Measurements from ENCODE around the gene MED13L.
"Not testable (repeated sequence)": the region's sequence is repeated elsewhere in the genome, so short reads cannot be mapped to it uniquely, and the experiment has no call there.

MED13L gene

DNA sequence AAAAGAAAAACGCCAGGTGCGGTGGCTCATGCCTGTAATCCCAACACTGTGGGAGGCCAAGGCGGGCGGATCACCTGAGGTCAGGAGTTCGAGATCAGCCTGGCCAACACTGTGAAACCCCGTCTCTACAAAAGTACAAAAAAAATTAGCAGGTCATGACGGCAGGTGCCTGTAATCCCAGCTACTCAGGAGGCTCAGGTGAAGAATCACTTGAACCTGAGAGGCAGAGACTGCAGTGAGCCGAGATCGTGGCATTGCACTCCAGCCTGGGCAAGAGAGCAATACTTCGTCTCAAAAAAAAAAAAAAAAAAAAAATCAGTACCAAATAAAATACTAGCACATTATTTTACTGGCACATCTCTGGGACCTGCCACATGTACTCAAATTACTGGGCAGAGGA lies 145.5 kb downstream of the MED13L start:
- DNase-seq (ENCODE audit: low read depth in 3 of 3), result not testable (repeated sequence)

DNA sequence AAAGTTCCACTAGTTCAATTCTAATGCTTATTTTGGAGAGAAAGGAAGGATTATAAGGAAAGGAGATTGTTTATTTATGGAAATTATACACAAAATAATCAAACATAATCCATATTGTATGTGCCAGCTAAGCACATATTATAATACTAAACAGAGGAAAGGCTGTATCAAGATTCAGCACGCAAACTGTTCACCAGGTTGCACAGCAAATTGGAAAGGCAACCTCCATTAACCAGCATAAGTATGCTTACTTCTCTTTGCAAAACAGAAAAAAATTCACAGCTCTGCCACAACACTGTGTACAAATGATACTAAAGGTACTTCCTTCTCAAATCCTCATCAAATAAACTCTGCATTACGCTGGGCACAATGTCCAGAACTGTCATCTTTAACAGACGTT lies 146.3 kb downstream of the MED13L start:
- no peak for DNase-seq (ENCODE audit: low read depth in 3 of 3)

GRCh38 chr12:116130431-116130830 lies 147.1 kb downstream of the MED13L start:
- DNase-seq (ENCODE audit: low read depth in 3 of 3), result no peak

DNA sequence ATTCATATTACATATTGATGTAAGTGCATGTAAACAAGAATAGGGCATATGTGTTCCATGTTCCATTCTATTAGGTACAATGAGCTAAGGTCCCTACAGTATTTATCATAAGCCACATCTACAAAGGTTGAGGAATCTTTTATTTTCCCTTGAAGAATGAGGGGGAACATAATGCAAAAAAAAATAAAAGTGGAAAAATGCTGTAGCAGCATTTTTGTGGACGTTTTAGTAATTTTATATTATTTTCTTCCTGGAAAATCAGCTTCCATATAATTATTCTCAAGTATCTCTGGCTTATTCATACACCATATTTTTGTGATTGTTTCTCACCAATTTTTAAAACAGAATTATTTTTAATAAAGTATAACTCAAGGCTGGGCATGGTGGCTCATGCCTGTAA lies 148.7 kb downstream of the MED13L start:
- no peak for DNase-seq (ENCODE audit: low read depth in 3 of 3)

DNA sequence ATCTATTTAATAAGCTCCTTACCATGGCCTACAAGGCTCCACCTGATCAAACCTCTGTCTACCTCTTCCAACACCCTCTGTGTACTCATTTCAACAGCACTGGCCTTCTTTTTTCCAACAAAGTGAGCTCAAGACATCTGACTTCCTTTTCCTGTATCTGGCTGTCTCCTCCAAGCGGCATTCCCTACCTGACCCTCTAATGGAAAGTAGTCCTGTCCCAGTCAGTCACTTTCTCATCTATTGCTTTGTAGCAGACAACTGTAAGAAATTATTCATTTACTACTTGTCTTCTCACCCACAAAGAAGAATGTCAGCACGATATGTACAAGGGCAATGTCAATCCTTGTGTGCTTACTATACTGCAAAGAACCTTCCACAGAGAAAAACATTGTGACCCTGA lies 149.6 kb downstream of the MED13L start:
- DNase-seq (ENCODE audit: low read depth in 3 of 3), result no peak

- no peak for DNase-seq (ENCODE audit: low read depth in 3 of 3)
Observed at GRCh38 chr12:116126610-116127009, 150.9 kb downstream of the MED13L start.

DNA sequence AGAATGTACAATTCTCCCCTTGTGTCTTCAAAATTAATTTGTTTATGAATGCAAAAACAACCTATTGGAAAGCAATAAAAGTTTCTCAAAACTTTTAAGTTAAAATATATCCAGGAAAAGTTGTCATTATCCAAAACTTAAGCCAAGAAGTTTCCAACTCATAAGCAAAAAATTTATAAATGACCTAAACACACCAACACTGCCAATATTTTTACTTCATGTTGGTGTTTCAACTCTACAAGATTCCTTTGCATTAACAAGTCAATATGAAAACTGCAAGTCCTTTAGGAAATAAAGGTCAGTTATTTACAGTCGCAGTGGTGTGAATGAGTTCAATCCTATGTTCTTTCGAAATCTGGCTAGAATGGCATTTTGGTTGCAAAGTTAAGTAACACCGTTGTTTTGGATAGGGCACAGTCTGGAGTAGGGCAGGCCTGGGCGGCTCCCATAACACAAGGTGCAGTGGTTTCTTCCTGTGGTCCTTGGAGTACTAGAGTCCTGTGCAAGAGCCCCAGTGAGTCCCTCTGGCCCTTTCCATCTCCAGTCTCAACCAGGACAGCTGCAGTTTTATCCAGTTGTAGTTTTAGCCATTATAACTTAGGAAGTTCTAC lies 151.4 kb downstream of the MED13L start:
- no peak for DNase-seq (ENCODE audit: low read depth in 3 of 3)

DNA sequence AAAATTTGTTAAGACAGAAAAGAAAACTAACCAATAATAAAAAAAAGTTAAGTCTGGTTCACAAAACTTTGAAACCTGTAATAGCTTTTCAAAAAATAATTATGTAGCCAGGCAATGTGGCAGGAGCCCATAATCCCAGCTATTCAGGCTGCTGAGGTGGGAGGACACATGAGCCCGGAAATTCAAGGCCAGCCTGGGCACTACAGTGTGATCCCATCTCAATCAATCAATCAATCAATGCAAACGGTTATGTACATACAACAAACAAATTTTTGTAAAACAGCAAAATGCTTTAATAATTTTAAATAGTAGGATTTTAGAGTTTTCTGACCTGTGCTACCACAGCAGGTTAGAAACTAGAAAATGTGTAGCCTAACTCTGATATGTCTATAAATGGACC lies 152.4 kb downstream of the MED13L start:
- DNase-seq (ENCODE audit: low read depth in 3 of 3), result no peak

GRCh38 chr12:116123451-116124258 lies 153.8 kb downstream of the MED13L start:
- DNase-seq (ENCODE audit: low read depth in 3 of 3), result peak in 2 of 3 experiments; percentile 3 to 9

DNA sequence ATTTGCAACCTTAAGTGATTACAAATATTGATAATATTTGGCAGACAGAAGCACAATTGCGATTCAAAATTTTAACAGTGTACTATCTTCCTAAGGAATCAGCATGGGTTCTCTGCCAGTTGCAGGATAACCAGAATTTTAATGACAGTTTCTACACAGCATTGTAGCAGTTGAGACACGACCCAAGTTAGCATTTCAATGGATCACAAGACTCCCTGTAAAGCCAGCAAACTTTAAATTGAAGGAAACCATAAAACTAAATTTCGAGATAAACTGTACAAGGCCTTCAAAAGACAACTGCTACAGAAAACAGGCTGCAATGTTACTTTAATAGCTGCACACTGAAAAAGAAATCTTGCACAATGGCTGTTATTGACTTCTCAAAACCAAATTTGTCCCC lies 154.9 kb downstream of the MED13L start:
- no peak for DNase-seq (ENCODE audit: low read depth in 3 of 3)

GRCh38 chr12:116121453-116121871 lies 156.0 kb downstream of the MED13L start:
- DNase-seq (ENCODE audit: low read depth in 3 of 3), result no peak

GRCh38 chr12:116116650-116117424 lies 160.7 kb downstream of the MED13L start:
- no peak for DNase-seq (ENCODE audit: low read depth in 3 of 3)

- DNase-seq (ENCODE audit: low read depth in 3 of 3), result no peak
Observed at GRCh38 chr12:116113398-116114130, 163.9 kb downstream of the MED13L start.

DNA sequence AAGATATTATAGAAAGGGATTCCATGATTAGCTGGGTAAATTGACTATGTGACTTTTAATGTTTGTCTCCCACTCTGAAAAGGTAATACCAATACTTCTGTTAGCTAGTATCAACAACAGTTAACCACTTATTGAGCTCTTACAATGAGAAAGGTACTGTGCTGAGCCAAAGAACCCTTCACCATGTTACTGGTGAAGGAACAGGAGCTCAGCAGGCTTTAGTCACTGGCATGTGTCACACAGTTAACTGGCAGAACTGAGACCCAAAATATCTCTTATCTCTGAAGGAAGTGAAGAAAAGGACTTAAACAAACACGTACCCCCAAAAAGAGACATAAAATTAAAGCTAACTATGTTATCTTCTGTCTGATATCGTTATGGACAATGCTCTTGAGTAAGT lies 170.6 kb downstream of the MED13L start:
- DNase-seq (ENCODE audit: low read depth in 3 of 3), result no peak

- no peak for DNase-seq (ENCODE audit: low read depth in 3 of 3)
Observed at GRCh38 chr12:116104167-116104767, 173.2 kb downstream of the MED13L start.

DNA sequence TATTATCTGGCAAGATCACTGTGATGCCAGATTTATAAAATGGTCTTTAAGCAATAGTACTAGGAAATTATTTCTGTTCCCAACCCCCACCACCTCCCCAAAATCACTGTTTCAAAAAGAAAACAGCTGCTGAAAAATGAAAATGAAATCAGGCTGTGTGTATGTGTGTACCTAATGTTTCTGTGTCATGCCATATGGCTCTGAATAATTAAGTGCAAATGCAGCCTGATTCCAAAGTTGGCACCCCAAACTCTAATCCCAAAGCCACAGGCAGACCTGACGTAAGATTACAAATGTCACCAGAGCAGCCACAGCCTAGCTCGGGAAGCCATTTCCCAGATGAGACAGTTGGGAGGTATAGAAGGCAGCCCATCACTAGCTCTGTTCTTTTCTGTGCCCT lies 175.5 kb downstream of the MED13L start:
- DNase-seq (ENCODE audit: low read depth in 3 of 3), result no peak

GRCh38 chr12:116099652-116100432 lies 177.7 kb downstream of the MED13L start:
- no peak for DNase-seq (ENCODE audit: low read depth in 3 of 3)

GRCh38 chr12:116096874-116097273 lies 180.6 kb downstream of the MED13L start:
- DNase-seq (ENCODE audit: low read depth in 3 of 3), result no peak

DNA sequence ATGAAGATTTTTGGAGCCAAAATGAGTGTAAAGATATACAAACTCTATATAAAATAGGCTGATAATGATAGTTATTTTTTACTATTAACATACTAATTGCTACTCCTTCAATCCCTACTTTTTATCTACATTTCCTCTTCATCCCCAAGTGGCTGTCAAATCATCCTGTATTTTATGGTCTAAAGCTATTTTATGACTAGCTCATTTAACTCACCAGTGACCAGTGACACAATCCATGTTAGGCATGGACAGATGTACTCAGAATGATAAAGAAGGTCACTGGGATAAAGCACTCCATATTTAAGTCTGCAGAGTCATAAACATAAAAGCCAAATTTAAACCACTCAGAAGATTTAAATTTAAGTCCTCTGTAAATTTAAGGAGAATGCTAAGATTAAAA lies 183.0 kb downstream of the MED13L start:
- no peak for DNase-seq (ENCODE audit: low read depth in 3 of 3)

DNA sequence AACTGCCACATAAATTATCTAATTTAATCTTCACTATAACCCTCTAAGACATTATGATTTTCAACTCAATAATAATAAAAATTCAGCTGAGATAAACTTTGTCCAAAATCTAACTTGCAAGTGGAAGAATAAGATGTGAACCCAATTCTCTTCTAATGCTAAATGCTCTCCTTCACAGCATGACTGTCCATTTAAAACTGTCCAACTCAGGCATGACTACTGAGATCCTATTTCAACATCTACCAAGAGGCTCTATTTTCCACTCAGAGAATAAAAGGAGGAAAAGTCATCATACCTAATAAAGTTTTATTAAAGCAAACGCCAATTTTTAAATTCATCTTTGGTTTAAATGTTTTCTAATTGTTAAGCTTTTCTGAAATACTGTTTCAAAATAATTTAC lies 183.6 kb downstream of the MED13L start:
- DNase-seq (ENCODE audit: low read depth in 3 of 3), result no peak

DNA sequence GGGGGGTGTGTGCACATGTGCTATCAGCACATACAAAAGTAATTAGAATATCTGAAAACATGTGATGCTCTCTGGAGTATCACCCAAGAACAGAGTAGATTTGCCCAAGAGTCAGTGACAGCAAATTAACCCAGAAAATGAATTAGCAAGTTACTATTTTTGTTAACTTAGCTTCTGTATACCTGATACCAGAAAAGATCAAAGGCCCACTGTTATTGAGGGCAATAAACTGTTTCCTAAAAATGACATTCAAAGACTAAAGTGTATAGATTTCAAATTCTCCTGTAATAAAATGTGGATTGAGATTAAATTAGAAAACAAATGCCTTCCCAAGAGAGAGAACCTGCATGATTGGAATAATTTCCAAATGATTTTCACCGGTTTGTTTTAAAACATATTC lies 184.7 kb downstream of the MED13L start:
- no peak for DNase-seq (ENCODE audit: low read depth in 3 of 3)

Data from stimulated activated CD4-positive, alpha-beta T cell treated with anti-CD3 and anti-CD28 coated beads, TNF-alpha, amount 100 ng/mL, for 4 hours (primary cell).